GM13976 (cell line): ENCODE results near the gene ALDH3B2.

Experiments used
- DNase-seq: peaks from one replicate; pipeline ENCODE4 v3.0.0; 2012; ENCODE audit warnings: low spot score
- in situ Hi-C: fragments of 300-500 bp; cut with MboI; formaldehyde crosslinking; loops from one replicate; pipeline ENCODE4 v1.12.0; 2022; ENCODE audit warnings: low sequenced_read_pairs, mixed read lengths, inconsistent platforms; ENCODE audit not compliant: unreplicated experiment
- TF ChIP-seq, protein P1 (sequence below): IDR thresholded peaks from 2 replicates; pipeline ENCODE4 v1.5.1; 2012; ENCODE audit warnings: borderline replicate concordance, mild to moderate bottlenecking; ENCODE audit not compliant: insufficient read depth; ENCODE audit errors: extremely low read depth, missing control alignments, control extremely low read depth

The ALDH3B2 gene

DNA sequence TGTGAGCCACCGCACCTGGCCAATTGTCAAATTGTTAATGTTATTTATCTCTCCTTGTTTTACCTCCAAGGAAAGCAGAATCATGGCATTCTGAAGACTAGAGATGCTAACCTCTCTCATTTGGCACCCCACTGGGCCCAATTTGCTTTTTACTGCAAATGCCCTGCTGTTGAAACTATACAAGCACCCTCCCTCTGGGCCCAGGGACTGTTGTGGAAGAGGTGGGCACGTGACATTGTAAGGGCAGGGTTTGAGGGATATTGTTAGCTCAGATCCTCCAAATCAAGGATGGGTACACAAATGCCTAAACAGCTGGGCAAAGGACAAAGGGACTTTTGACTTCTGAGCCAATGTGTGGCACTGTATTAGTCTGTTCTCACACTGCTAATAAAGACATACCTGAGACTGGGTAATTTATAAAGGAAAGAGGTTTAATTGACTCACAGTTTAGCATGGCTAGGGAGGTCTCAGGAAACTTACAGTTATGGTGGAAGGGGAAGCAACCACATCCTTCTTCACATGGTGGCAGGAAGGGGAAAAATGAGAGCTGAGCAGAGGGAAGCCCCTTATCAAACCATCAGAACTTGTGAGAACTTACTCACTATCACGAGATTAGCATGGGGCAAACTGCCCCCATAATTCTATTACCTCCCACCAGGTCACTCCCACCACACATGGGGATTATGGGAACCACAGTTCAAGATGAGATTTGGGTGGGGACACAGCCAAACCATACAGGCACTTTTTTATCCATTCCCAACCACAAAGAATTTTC, 6.5 kb upstream of the ALDH3B2 start:
- in situ Hi-C loops: no loop called here
- DNase-seq: no peak
- TF ChIP-seq, protein P1, sequence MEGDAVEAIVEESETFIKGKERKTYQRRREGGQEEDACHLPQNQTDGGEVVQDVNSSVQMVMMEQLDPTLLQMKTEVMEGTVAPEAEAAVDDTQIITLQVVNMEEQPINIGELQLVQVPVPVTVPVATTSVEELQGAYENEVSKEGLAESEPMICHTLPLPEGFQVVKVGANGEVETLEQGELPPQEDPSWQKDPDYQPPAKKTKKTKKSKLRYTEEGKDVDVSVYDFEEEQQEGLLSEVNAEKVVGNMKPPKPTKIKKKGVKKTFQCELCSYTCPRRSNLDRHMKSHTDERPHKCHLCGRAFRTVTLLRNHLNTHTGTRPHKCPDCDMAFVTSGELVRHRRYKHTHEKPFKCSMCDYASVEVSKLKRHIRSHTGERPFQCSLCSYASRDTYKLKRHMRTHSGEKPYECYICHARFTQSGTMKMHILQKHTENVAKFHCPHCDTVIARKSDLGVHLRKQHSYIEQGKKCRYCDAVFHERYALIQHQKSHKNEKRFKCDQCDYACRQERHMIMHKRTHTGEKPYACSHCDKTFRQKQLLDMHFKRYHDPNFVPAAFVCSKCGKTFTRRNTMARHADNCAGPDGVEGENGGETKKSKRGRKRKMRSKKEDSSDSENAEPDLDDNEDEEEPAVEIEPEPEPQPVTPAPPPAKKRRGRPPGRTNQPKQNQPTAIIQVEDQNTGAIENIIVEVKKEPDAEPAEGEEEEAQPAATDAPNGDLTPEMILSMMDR: no peak

DNA sequence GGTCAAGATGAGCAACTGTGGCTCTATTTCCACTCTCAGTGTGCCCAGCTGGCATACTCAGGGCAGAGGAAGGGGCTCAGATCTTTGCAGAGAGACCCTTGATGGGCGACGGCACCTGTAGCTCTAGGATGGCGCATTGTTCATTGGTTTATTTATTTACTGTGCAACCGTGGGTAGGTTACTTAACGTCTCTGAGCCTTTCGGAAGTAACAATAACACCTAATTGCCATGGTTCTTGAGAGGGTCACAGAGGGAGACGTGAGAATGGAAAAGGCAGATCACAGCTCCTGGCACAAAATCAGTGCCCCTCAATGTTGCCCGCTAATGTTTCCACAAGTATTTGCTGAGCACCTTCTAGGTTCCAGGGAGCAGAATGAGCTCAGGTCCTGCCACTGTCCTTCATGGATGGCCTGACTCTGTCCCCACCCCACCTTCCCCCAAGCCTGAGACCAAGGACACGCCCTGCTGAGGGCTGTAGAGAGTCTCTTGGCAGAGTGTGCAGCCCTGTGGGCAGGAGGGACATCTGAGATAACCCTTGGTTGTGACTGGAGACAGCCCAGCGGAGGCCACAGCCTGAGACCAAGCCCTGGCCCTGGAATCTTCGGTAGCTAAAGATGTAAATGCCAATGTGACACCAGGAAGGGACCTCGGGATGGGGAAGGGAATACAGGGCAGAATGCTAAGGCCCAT, 780 bp upstream of the ALDH3B2 start:
- no peak for DNase-seq
- in situ Hi-C loops: no loop called here
- TF ChIP-seq, protein P1: no peak

DNA sequence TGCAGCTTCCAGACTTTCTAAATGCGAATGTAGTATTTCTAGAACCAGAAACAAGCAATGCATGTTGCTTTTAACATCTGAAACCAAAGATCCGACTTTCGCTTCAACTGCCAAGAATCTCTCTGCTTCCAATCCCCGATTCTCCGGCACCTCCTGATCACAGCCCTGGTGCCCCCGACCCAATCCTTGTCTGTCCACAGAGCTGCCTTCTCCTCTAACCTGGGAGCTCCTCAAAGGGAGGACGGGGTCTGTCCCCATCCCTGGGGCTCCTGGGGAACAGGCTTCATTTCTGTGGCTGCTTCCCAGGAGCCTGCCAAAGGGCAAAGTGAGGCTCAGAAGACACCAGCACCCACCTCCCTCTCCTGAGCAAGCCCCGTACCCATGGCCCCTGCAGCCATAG, 521 bp downstream of the ALDH3B2 start:
- DNase-seq: no peak
- in situ Hi-C loops: no loop called here
- TF ChIP-seq, protein P1: no peak

DNA sequence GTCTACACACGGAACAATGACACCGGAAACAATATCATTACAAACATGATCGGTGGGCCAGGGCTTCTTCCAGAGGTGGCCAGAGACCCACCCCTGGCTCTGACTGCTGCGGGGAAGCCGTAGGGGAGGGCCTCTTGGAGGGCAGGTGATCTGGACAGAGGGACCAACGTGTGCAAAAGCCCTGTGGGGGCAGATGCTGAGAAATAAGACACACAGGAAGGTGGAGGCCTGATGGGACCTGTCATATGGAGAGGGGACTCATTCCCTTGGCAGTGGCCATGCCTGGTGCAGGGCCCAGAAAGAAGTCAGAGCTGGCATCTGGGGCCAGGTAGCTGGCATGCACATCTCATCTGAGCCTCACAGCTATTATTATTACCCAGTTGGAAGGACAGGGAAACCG, 1.1 kb downstream of the ALDH3B2 start:
- TF ChIP-seq, protein P1: no peak
- in situ Hi-C loops: no loop called here
- DNase-seq: no peak

DNA sequence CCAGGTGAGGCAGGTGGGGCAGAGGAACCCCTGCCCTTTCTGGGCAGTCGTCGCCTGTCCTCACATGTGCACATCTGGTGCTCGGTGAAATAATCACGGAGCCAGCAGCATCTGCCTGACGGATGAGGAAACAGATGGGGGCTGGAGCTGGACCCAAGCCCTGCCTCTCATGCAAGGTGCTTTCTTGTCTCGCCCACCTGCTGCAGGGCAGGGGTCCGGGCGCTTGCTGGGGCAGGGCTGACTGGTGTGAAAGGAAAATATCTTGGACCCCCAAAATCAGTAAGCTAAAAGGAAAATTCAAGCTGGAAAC, 3.3 kb downstream of the ALDH3B2 start:
- no peak for DNase-seq
- TF ChIP-seq, protein P1: no peak
- in situ Hi-C loops: no loop called here

DNA sequence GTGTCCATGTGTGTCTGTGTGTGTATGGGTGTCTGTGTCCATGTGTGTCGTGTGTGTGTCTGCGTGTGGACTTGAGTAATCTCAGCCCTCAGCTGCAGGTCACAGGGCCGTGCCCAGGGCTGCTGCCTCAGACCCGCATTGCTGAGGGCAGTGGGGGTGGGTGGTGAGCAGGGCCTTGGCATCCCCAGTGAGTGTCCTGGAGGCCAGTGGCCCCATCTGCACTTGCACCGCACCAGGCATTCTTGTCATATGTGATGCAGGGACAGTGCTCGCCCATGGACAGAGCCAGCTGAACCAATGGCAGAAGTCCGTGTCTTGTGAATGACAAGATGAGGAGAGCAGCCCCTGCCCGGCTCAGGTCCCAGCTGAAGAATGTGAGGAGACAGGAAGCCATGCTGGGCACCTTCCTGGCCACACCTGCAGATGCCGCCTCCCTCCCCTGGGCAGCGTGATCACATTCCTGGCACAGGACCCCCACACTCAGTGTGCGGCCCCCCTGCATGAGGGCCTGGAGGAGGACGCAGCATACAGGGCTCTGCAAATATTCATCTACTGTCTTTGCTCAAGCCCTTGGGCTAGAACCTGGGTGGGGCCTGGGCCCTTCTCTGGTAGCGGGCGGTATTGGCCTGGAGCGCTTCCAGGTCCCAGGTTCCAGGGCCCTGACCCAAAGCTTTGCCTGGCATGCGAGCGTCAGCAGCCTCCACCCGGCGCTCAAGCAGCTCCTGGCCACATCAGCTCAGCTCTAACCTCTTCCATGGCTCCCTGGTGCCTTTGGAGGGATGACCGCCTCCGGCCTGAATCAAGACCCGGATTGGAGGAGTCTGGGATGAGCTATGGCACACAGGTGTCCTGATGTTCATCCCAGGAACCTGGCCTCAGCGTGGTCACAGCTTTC, 3.9 kb downstream of the ALDH3B2 start:
- TF ChIP-seq, protein P1: no peak
- in situ Hi-C loops: no loop called here
- no peak for DNase-seq
